Thoracic aorta (tissue), 2 donors: ENCODE results near the gene AMOTL2. TPM values are rescaled to one million over a fixed set of nuclear protein-coding genes. Genes with fewer than 3 reads are reported as not detected.
A peak's percentile ranks its signal among the peaks of the same experiment; 100 is the strongest.

Experiments
- ATAC-seq: fragments of 150-250 bp; one replicate; pipeline ENCODE4 v1.8.0; 2017; ENCODE audit warnings: low read depth; ENCODE audit not compliant: insufficient number of reproducible peaks, low FRiP score
- DNase-seq: peaks from one replicate; pipeline ENCODE4 v3.0.0-alpha.2; 2020; ENCODE audit warnings: low spot score
- H3K27ac ChIP-seq, 2 donors: fragments of 200-600 bp; sonication (generic); 1 replicate in 1 of 2; 2 replicates in 1 of 2; pipeline ENCODE4 v1.5.1; 2016; ENCODE audit warnings: mild to moderate bottlenecking in 2 of 2, moderate library complexity in 2 of 2
- H3K27me3 ChIP-seq: fragments of 200-600 bp; sonication (generic); replicated peaks from 2 replicates; pipeline ENCODE4 v1.6.0; 2016; ENCODE audit warnings: mild to moderate bottlenecking; ENCODE audit not compliant: insufficient read depth
- H3K36me3 ChIP-seq: fragments of 200-600 bp; sonication (generic); one replicate; pipeline ENCODE4 v1.5.1; 2016
- H3K4me1 ChIP-seq, 2 donors: fragments of 200-600 bp; sonication (generic); 1 replicate in 1 of 2; 2 replicates in 1 of 2; pipeline versions ENCODE4 v1.5.1 to v1.6.0; 2016; ENCODE audit warnings: low read depth in 2 of 2, mild to moderate bottlenecking in 1 of 2; ENCODE audit not compliant: control insufficient read depth in 1 of 2
- H3K4me3 ChIP-seq: fragments of 200-600 bp; sonication (generic); 2 replicates; pipeline ENCODE4 v1.5.1; 2016; ENCODE audit warnings: mild to moderate bottlenecking
- H3K9me3 ChIP-seq: fragments of 200-600 bp; sonication (generic); 2 replicates; pipeline ENCODE4 v1.5.1; 2016
- CTCF ChIP-seq: fragments of 200-600 bp; sonication (generic); IDR thresholded peaks from one replicate; pipeline ENCODE4 v1.5.1; 2019; ENCODE audit warnings: antibody characterized with exemption
- total RNA-seq, 2 donors: library from RNA; depleted of rRNA; stranded (reverse); fragments of >200 nt; gene quantifications; one replicate each; pipeline versions ENCODE4 v1.1.0 to v1.2.3, GENCODE V29; 2016

Gene AMOTL2
- total RNA-seq, 2 donors from 2014 or later: 62.4 to 161 TPM

- Histone ChIP-seq H3K27me3 (no peaks in the 10 kb centered on the region), H3K4me1 (peaks cover 10 to 24% of the 10 kb centered on the region in 2 donors), H3K9me3 (no peaks in the 10 kb centered on the region), H3K4me3 (no peak overlapping the region), H3K36me3 (peaks cover under 1% of the 10 kb centered on the region), H3K27ac (no peak overlapping the region)
- DNase-seq: no peak
- TF ChIP-seq CTCF: no peak
- no peak for ATAC-seq
These were observed 2.1 kb upstream of the AMOTL2 start for GRCh38 chr3:134376385-134376765.

GRCh38 chr3:134375582-134376384 is 1.5 kb upstream of the AMOTL2 start:
- no peak overlapping the region for H3K4me3 ChIP-seq
- H3K27ac ChIP-seq: peak overlapping the region in 1 of 2 donors; percentile 98
- no peak for DNase-seq
- H3K27me3 ChIP-seq: no peaks in the 10 kb centered on the region
- peaks cover 6% of the 10 kb centered on the region for H3K36me3 ChIP-seq
- H3K4me1 ChIP-seq: peaks cover 16 to 30% of the 10 kb centered on the region in 2 donors
- no peak for ATAC-seq
- TF ChIP-seq CTCF: no peak
- H3K9me3 ChIP-seq: no peaks in the 10 kb centered on the region

- DNase-seq (no peak), ATAC-seq (no peak)
- no peaks in the 10 kb centered on the region for H3K27me3 ChIP-seq
- peaks cover 24 to 38% of the 10 kb centered on the region in 2 donors for H3K4me1 ChIP-seq
- peaks cover 14% of the 10 kb centered on the region for H3K36me3 ChIP-seq
- peak overlapping the region; percentile 98 to 100 for H3K27ac ChIP-seq
- H3K9me3 ChIP-seq: no peaks in the 10 kb centered on the region
- H3K4me3 ChIP-seq: peak overlapping the region; percentile 93
- no peak for TF ChIP-seq CTCF
These were observed 739 bp upstream of the AMOTL2 start for GRCh38 chr3:134374791-134375581.

GRCh38 chr3:134373271-134374104 is 759 bp downstream of the AMOTL2 start:
- H3K27me3 ChIP-seq: no peaks in the 10 kb centered on the region
- no peaks in the 10 kb centered on the region for H3K9me3 ChIP-seq
- H3K36me3 ChIP-seq: peaks cover 29% of the 10 kb centered on the region
- ATAC-seq (peak; percentile 69), DNase-seq (peak; percentile 79)
- H3K4me1 ChIP-seq: peaks cover 39 to 53% of the 10 kb centered on the region in 2 donors
- H3K27ac ChIP-seq: peak overlapping the region; percentile 98 to 100
- TF ChIP-seq CTCF: no peak
- H3K4me3 ChIP-seq: peak overlapping the region; percentile 93
